Neural crest cell (in vitro differentiated cells): ENCODE data around the gene THBS2. TPM values are rescaled to one million over a fixed set of nuclear protein-coding genes. Genes with fewer than 3 reads are reported as not detected.
A peak's percentile ranks its signal among the peaks of the same experiment; 100 is the strongest.

Experiments used
- DNase-seq: peaks from one replicate; pipeline ENCODE4 v3.0.0; 2021; ENCODE audit warnings: low read depth, mixed read lengths, low spot score
- H3K27ac Mint-ChIP-seq: one replicate; pipeline ENCODE4 v1.8.0; 2021; ENCODE audit warnings: mild to moderate bottlenecking, mixed read lengths; ENCODE audit not compliant: unreplicated experiment
- H3K27me3 Mint-ChIP-seq: 2 replicates; pipeline ENCODE4 v1.8.0; 2021; ENCODE audit warnings: low read depth, mild to moderate bottlenecking, mixed read lengths
- H3K36me3 Mint-ChIP-seq: 2 replicates; pipeline ENCODE4 v1.8.0; 2021; ENCODE audit warnings: low read depth, mild to moderate bottlenecking, mixed read lengths
- H3K4me1 Mint-ChIP-seq: 2 replicates; pipeline ENCODE4 v1.8.0; 2021; ENCODE audit warnings: mixed read lengths
- H3K4me3 Mint-ChIP-seq: one replicate; pipeline ENCODE4 v1.8.0; 2021; ENCODE audit warnings: mild to moderate bottlenecking, mixed read lengths
- H3K9me3 Mint-ChIP-seq: 2 replicates; pipeline ENCODE4 v1.8.0; 2021; ENCODE audit warnings: mixed read lengths
- CTCF ChIP-seq: fragments of 200-600 bp; sonication (generic); conservative IDR thresholded peaks from 2 replicates; pipeline ENCODE4 v1.5.0; 2021; ENCODE audit warnings: antibody characterized with exemption, mild to moderate bottlenecking
- total RNA-seq: library from RNA; stranded (reverse); gene quantifications from 2 replicates; pipeline ENCODE4 v1.2.1, GENCODE V29; 2021

THBS2 gene
- total RNA-seq, 1 donor from 2014 or later, result 1.3 TPM

GRCh38 chr6:169243186-169243585 is 10.5 kb downstream of the THBS2 start:
- peaks cover 8% of the 10 kb centered on the region for H3K9me3 Mint-ChIP-seq
- H3K27me3 Mint-ChIP-seq, result peaks cover 3% of the 10 kb centered on the region
- no peak for TF ChIP-seq CTCF
- no peak overlapping the region for H3K4me3 Mint-ChIP-seq
- H3K36me3 Mint-ChIP-seq, result no peaks in the 10 kb centered on the region
- no peak for DNase-seq
- H3K4me1 Mint-ChIP-seq, result no peaks in the 10 kb centered on the region
- no peak overlapping the region for H3K27ac Mint-ChIP-seq

GRCh38 chr6:169241688-169242350 is 11.8 kb downstream of the THBS2 start:
- Mint-ChIP-seq H3K9me3 (no peaks in the 10 kb centered on the region), H3K36me3 (no peaks in the 10 kb centered on the region), H3K27me3 (peaks cover 3% of the 10 kb centered on the region), H3K4me3 (no peak overlapping the region), H3K4me1 (no peaks in the 10 kb centered on the region), H3K27ac (peak overlapping the region; percentile 43)
- DNase-seq, result no peak
- TF ChIP-seq CTCF, result no peak

- no peaks in the 10 kb centered on the region for H3K9me3 Mint-ChIP-seq
- H3K27me3 Mint-ChIP-seq, result peaks cover 3% of the 10 kb centered on the region
Observed at GRCh38 chr6:169240591-169241390, 12.9 kb downstream of the THBS2 start.

GRCh38 chr6:169240125-169240524 is 13.5 kb downstream of the THBS2 start:
- DNase-seq, result no peak
- Mint-ChIP-seq H3K36me3 (no peaks in the 10 kb centered on the region), H3K27ac (no peak overlapping the region), H3K27me3 (peaks cover 3% of the 10 kb centered on the region), H3K4me1 (no peaks in the 10 kb centered on the region), H3K9me3 (no peaks in the 10 kb centered on the region), H3K4me3 (no peak overlapping the region)
- no peak for TF ChIP-seq CTCF

More at GRCh38 chr6:169240591-169241390, 12.9 kb downstream of the THBS2 start:
- H3K4me1 Mint-ChIP-seq, result no peaks in the 10 kb centered on the region
- no peak overlapping the region for H3K4me3 Mint-ChIP-seq
- H3K27ac Mint-ChIP-seq, result no peak overlapping the region
- no peaks in the 10 kb centered on the region for H3K36me3 Mint-ChIP-seq
- no peak for TF ChIP-seq CTCF
- DNase-seq, result no peak

- peaks cover 3% of the 10 kb centered on the region for H3K27me3 Mint-ChIP-seq
- TF ChIP-seq CTCF, result no peak
- no peaks in the 10 kb centered on the region for H3K36me3 Mint-ChIP-seq
- DNase-seq, result no peak
- no peak overlapping the region for H3K4me3 Mint-ChIP-seq
- H3K4me1 Mint-ChIP-seq, result no peaks in the 10 kb centered on the region
- no peak overlapping the region for H3K27ac Mint-ChIP-seq
- no peaks in the 10 kb centered on the region for H3K9me3 Mint-ChIP-seq
Observed at GRCh38 chr6:169239181-169239580, 14.5 kb downstream of the THBS2 start.
